ENCODE measurements around the gene CRIM1. TPM values are rescaled to one million over a fixed set of nuclear protein-coding genes. Genes with fewer than 3 reads are reported as not detected.
"Not testable (repeated sequence)": the region's sequence is repeated elsewhere in the genome, so short reads cannot be mapped to it uniquely, and the experiment has no call there.

CRIM1 gene
- polyA plus RNA-seq, 2 of the 4 experiments (the other 2 are of a cell fraction) = 127 to 208 TPM

- H3K9me3 ChIP-seq = no peaks in the 10 kb centered on the region
- POLR2A ChIA-PET = no interaction called here
- no peak for ATAC-seq
- peak overlapping the region; percentile 45 to 76; a peak in 5 of 6 replicates for H3K27ac ChIP-seq
- FAIRE-seq = no peak
- TF ChIP-seq HEYL (CRISPR knock-in tag; IDR thresholded peaks at IDR 0.05) (no peak), FOXS1 (CRISPR knock-in tag; IDR thresholded peaks at IDR 0.05) (no peak), HMGXB4 (CRISPR knock-in tag; IDR thresholded peaks at IDR 0.05; ENCODE audit: borderline replicate concordance) (no peak), CTCF (IDR thresholded peaks at IDR 0.05) (no peak), ATOH8 (CRISPR knock-in tag; IDR thresholded peaks at IDR 0.05; ENCODE audit: low read depth) (no peak), MAZ (IDR thresholded peaks at IDR 0.05; ENCODE audit: borderline replicate concordance, low read depth, low read length) (no peak), BHLHE40 (IDR thresholded peaks at IDR 0.05; ENCODE audit: low read depth, low read length) (no peak), MYC (IDR thresholded peaks at IDR 0.05; ENCODE audit: borderline replicate concordance, low read length) (no peak)
- TF ChIP-seq, protein P1, sequence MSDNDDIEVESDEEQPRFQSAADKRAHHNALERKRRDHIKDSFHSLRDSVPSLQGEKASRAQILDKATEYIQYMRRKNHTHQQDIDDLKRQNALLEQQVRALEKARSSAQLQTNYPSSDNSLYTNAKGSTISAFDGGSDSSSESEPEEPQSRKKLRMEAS (IDR thresholded peaks at IDR 0.05) = no peak
- H3K4me2 ChIP-seq = peak overlapping the region; percentile 90
- DNase-seq (ENCODE audit: low read depth in 1 of 2, low spot score in 1 of 2) = no peak
- CTCF ChIA-PET = interaction anchor here (0.6 to 9.7 kb wide), 9 partner anchors 11 to 303 kb away, joined by 3 to 75 read pairs (median 3); no protein-coding TSS in a partner anchor
- H3K4me1 ChIP-seq = peaks cover 73% of the 10 kb centered on the region
- 48% methylated on average over 3 of the region's 3 CpGs for WGBS (ENCODE audit: missing lambda C conversion rate)
- H3K4me3 ChIP-seq = peak overlapping the region; percentile 90; the same call in 2 of the 3 replicates
Measured at GRCh38 chr2:36361396-36361795, 5.8 kb downstream of the CRIM1 start.

- FAIRE-seq (no peak), ATAC-seq (peak in 1 of 2 experiments; percentile 1; a peak in 2 of 6 replicates), DNase-seq (ENCODE audit: low read depth in 1 of 2, low spot score in 1 of 2) (no peak)
- Histone ChIP-seq H3K9me3 (no peaks in the 10 kb centered on the region), H3K4me2 (peak overlapping the region; percentile 90), H3K4me3 (peak overlapping the region; percentile 5; the same call in 1 of the 3 replicates), H3K4me1 (peaks cover 82% of the 10 kb centered on the region), H3K27ac (peak overlapping the region; percentile 45 to 76; a peak in 5 of 6 replicates)
- POLR2A ChIA-PET = no interaction called here
- CTCF ChIA-PET = interaction anchor here (0.7 to 9.7 kb wide), 7 partner anchors 10 to 302 kb away, joined by 3 to 75 read pairs (median 3); no protein-coding TSS in a partner anchor
- 23% methylated on average over 3 of the region's 3 CpGs for WGBS (ENCODE audit: missing lambda C conversion rate)
- no peak for TF ChIP-seq HMGXB4 (CRISPR knock-in tag; IDR thresholded peaks at IDR 0.05; ENCODE audit: borderline replicate concordance)
- TF ChIP-seq, protein P2, sequence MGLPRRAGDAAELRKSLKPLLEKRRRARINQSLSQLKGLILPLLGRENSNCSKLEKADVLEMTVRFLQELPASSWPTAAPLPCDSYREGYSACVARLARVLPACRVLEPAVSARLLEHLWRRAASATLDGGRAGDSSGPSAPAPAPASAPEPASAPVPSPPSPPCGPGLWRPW (IDR thresholded peaks at IDR 0.05) = no peak
- no peak for TF ChIP-seq TP53 (CRISPR knock-in tag; IDR thresholded peaks at IDR 0.05)
- TF ChIP-seq RCOR1 (IDR thresholded peaks at IDR 0.05; ENCODE audit: low read depth, low read length) = no peak
- no peak for TF ChIP-seq NR3C1 (IDR thresholded peaks at IDR 0.05)
- no peak for TF ChIP-seq EHMT2 (IDR thresholded peaks at IDR 0.05; ENCODE audit: low read depth)
- TF ChIP-seq SREBF2 (IDR thresholded peaks at IDR 0.05) = no peak
- TF ChIP-seq NPAS2 (CRISPR knock-in tag; IDR thresholded peaks at IDR 0.05; ENCODE audit: borderline replicate concordance) = no peak
- no peak for TF ChIP-seq ZFP36 (IDR thresholded peaks at IDR 0.05; ENCODE audit: borderline replicate concordance, partially characterized antibody)
- no peak for TF ChIP-seq CBX8 (IDR thresholded peaks at IDR 0.05)
- no peak for TF ChIP-seq GATA3 (IDR thresholded peaks at IDR 0.05; ENCODE audit: borderline replicate concordance)
- no peak for TF ChIP-seq POLR2AphosphoS2 (conservative IDR thresholded peaks at IDR 0.05; ENCODE audit: low read length)
- TF ChIP-seq ZSCAN20 (CRISPR knock-in tag; IDR thresholded peaks at IDR 0.05) = no peak
Measured at GRCh38 chr2:36362291-36362690, 6.7 kb downstream of the CRIM1 start.

- H3K4me3 ChIP-seq; DNase-seq (ENCODE audit: low read depth in 1 of 2, low spot score in 1 of 2); H3K9me3 ChIP-seq; ATAC-seq; POLR2A ChIA-PET; FAIRE-seq: not testable (repeated sequence)
- Histone ChIP-seq H3K4me1 (peaks cover 90% of the 10 kb centered on the region), H3K4me2 (peak overlapping the region; percentile 90), H3K27ac (peak overlapping the region; percentile 45 to 76; a peak in 4 of 6 replicates)
- CTCF ChIA-PET = interaction anchor here (1.0 to 9.7 kb wide), 6 partner anchors 9 to 301 kb away, joined by 3 to 75 read pairs (median 7); no protein-coding TSS in a partner anchor
- WGBS (ENCODE audit: missing lambda C conversion rate) = 93% methylated on average over 2 of the region's 2 CpGs
Measured at GRCh38 chr2:36363085-36363484, 7.5 kb downstream of the CRIM1 start.
